IMR-90 (cell line): ENCODE measurements around the gene AGAP4. TPM values are rescaled to one million over a fixed set of nuclear protein-coding genes. Genes with fewer than 3 reads are reported as not detected.
A peak's percentile ranks its signal among the peaks of the same experiment; 100 is the strongest.
"Not testable (repeated sequence)": the region's sequence is repeated elsewhere in the genome, so short reads cannot be mapped to it uniquely, and the experiment has no call there.

Source experiments
- ATAC-seq: fragments of 200-7000 bp; cut with Tn5 transposase; 2 replicates; pipeline ENCODE4 v1.9.1; 2020; ENCODE audit warnings: low read depth, mild to moderate bottlenecking, moderate library complexity
- BruUV-seq: library from RNA; stranded (reverse); fragments of 400-500 nt; replicated peaks from 2 replicates; lab custom pipeline; 2021; lab: Mats Ljungman, UMichigan
- CTCF ChIA-PET: fragments of 300-600 bp; formaldehyde crosslinking; extraction: SDS; loops from one replicate; lab custom pipeline; 2021; ENCODE audit warnings: antibody characterized with exemption; lab: Yijun Ruan, JAX
- POLR2A ChIA-PET: fragments of 300-600 bp; sonication (Branson Sonifier 250); formaldehyde crosslinking; loops from one replicate; lab custom pipeline; 2022; ENCODE audit warnings: antibody characterized with exemption; ENCODE audit not compliant: unreplicated experiment; lab: Charles Lee
- DNase-seq: peaks from one replicate; pipeline ENCODE4 v3.0.0; 2013
- H2AFZ ChIP-seq: replicated peaks from 2 replicates; pipeline ENCODE3; 2013; ENCODE audit warnings: low read length, mild to moderate bottlenecking; ENCODE audit not compliant: poor library complexity
- H2AK5ac ChIP-seq: 2 replicates; pipeline ENCODE4 v1.6.1; 2013; ENCODE audit warnings: low read depth, low read length, inconsistent platforms
- H2AK9ac ChIP-seq: replicated peaks from 2 replicates; pipeline ENCODE3; 2013; ENCODE audit warnings: mild to moderate bottlenecking, low read depth, low read length, moderate library complexity; ENCODE audit not compliant: poor library complexity
- H2BK120ac ChIP-seq: 2 replicates; pipeline ENCODE4 v1.6.1; 2013; ENCODE audit warnings: low read depth, low read length, inconsistent platforms
- H2BK15ac ChIP-seq: 3 replicates; pipeline ENCODE4 v1.6.1; 2013; ENCODE audit warnings: low read depth, low read length, inconsistent platforms
- H2BK20ac ChIP-seq: 2 replicates; pipeline ENCODE4 v1.6.1; 2013; ENCODE audit warnings: low read depth, mild to moderate bottlenecking, inconsistent platforms, low read length, moderate library complexity
- H2BK5ac ChIP-seq: 2 replicates; pipeline ENCODE4 v1.6.1; 2013; ENCODE audit warnings: mild to moderate bottlenecking, low read depth, low read length, inconsistent platforms; ENCODE audit not compliant: poor library complexity, severe bottlenecking
- H3K14ac ChIP-seq: replicated peaks from 2 replicates; pipeline ENCODE4 v1.6.1; 2013; ENCODE audit warnings: low read depth, low read length, inconsistent platforms
- H3K18ac ChIP-seq: 2 replicates; pipeline ENCODE4 v1.6.1; 2013; ENCODE audit warnings: low read depth, low read length, control low read depth
- H3K23ac ChIP-seq: 2 replicates; pipeline ENCODE4 v1.6.1; 2013; ENCODE audit warnings: low read depth, low read length, inconsistent platforms
- H3K27ac ChIP-seq: 2 replicates; pipeline ENCODE4 v1.5.1; 2013; ENCODE audit warnings: mild to moderate bottlenecking, control low read depth, low read length; ENCODE audit not compliant: insufficient read depth
- H3K27me3 ChIP-seq: 2 replicates; pipeline ENCODE4 v1.6.1; 2013; ENCODE audit warnings: low read length; ENCODE audit not compliant: control insufficient read depth, insufficient read depth
- H3K36me3 ChIP-seq: 2 replicates; pipeline ENCODE4 v1.6.1; 2013; ENCODE audit warnings: low read length, mixed read lengths; ENCODE audit not compliant: control insufficient read depth, insufficient read depth
- H3K4ac ChIP-seq: 2 replicates; pipeline ENCODE4 v1.6.1; 2013; ENCODE audit warnings: low read depth, low read length, inconsistent platforms
- H3K4me1 ChIP-seq: 2 replicates; pipeline ENCODE4 v1.6.1; 2013; ENCODE audit warnings: low read length, mixed read lengths; ENCODE audit not compliant: control insufficient read depth, insufficient read depth
- H3K4me2 ChIP-seq: 2 replicates; pipeline ENCODE4 v1.6.1; 2013; ENCODE audit warnings: low read depth, mild to moderate bottlenecking, control low read depth, low read length, moderate library complexity
- H3K4me3 ChIP-seq: 2 replicates; pipeline ENCODE4 v1.5.1; 2013; ENCODE audit warnings: low read depth, mild to moderate bottlenecking, control low read depth, low read length, moderate library complexity; ENCODE audit not compliant: insufficient read depth
- H3K56ac ChIP-seq: 2 replicates; pipeline ENCODE4 v1.6.1; 2013; ENCODE audit warnings: low read length, inconsistent platforms; ENCODE audit not compliant: insufficient read depth; ENCODE audit errors: extremely low read depth
- H3K79me1 ChIP-seq, 2 experiments: 2 replicates each; pipeline ENCODE4 v1.6.1; 2013; ENCODE audit warnings: low read length in 2 of 2, inconsistent platforms in 1 of 2, low read depth in 1 of 2
- H3K9ac ChIP-seq: 2 replicates; pipeline ENCODE4 v1.6.1; 2013; ENCODE audit warnings: low read depth, low read length, control low read depth
- H3K9me1 ChIP-seq: 2 replicates; pipeline ENCODE4 v1.6.1; 2013; ENCODE audit warnings: low read length, inconsistent platforms; ENCODE audit not compliant: insufficient read depth
- H3K9me3 ChIP-seq: 2 replicates; pipeline ENCODE4 v1.6.1; 2013; ENCODE audit warnings: low read length; ENCODE audit not compliant: control insufficient read depth, insufficient read depth
- H4K20me1 ChIP-seq: 2 replicates; pipeline ENCODE4 v1.6.1; 2013; ENCODE audit warnings: low read length, inconsistent platforms; ENCODE audit not compliant: insufficient read depth
- H4K5ac ChIP-seq: 2 replicates; pipeline ENCODE4 v1.6.1; 2013; ENCODE audit warnings: mild to moderate bottlenecking, low read depth, low read length, control low read depth
- H4K8ac ChIP-seq, 2 experiments: 2 replicates each; pipeline ENCODE4 v1.6.1; 2013; ENCODE audit warnings: low read depth in 2 of 2, low read length in 2 of 2, control low read depth in 1 of 2, inconsistent platforms in 1 of 2
- H4K91ac ChIP-seq: 2 replicates; pipeline ENCODE4 v1.6.1; 2013; ENCODE audit warnings: low read depth, low read length, inconsistent platforms; ENCODE audit not compliant: insufficient read depth
- WGBS, 2 experiments: methylation state at CpG; one replicate each; pipeline versions ENCODE4 v1.1.5 to v1.1.7; 2013; ENCODE audit warnings: missing lambda C conversion rate in 2 of 2; ENCODE audit not compliant: insufficient read length in 1 of 2; ENCODE audit errors: extremely low coverage in 2 of 2; 5-methylcytosine and 5-hydroxymethylcytosine counted together
- dilution Hi-C: fragments of 300-500 bp; cut with HindIII; formaldehyde crosslinking; loops from one replicate; pipeline ENCODE4 v1.14.3; 2018; ENCODE audit warnings: low sequenced_read_pairs; ENCODE audit not compliant: unreplicated experiment
- in situ Hi-C: fragments of 300-500 bp; cut with MboI; formaldehyde crosslinking; loops from 3 replicates; pipeline ENCODE4 v1.14.3; 2019; ENCODE audit warnings: low sequenced_read_pairs, inconsistent platforms, mixed read lengths
- intact Hi-C: fragments of 100-400 bp; cut with micrococcal nuclease; formaldehyde crosslinking; loops from 2 replicates; pipeline ENCODE4 v1.10.0; 2022
- polyA plus RNA-seq, 3 experiments: library from polyadenylated mRNA; depleted of rRNA; stranded (reverse); fragments of >200 nt; gene quantifications; 2 replicates each; pipeline ENCODE4 v1.2.3, GENCODE V29; 2012; ENCODE audit warnings: low replicate concordance in 1 of 3
- total RNA-seq: library from RNA; depleted of rRNA; stranded (reverse); fragments of >200 nt; gene quantifications from 2 replicates; pipeline ENCODE4 v1.2.3, GENCODE V29; 2012

Gene AGAP4
- total and polyA plus RNA-seq, 2 of the 4 experiments (the other 2 are of a cell fraction): 1.8 to 6.7 TPM

DNA sequence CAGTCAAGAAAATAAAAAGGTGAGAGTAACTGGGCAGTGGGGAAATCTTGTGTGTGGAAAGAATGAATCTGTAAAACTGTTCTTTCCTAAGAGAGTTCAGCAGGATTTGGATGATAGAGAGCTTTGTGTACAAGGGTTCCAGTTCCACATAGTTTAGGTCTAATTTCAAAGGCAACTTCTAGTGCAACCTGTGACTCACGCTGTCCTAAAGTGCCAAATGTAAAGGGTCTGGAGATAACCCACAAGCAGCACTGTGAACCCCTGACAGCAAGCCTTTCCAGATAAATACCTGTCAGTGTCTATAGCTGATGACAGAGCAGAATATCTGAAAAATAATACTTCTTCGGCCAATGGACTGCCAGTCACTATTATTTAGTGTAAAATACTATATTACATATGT lies 16.3 kb upstream of the AGAP4 start:
- H2AK9ac ChIP-seq, H3K9me3 ChIP-seq, H2AFZ ChIP-seq, POLR2A ChIA-PET, CTCF ChIA-PET, H3K4ac ChIP-seq, H3K14ac ChIP-seq, H2BK20ac ChIP-seq, H2BK120ac ChIP-seq, H3K9me1 ChIP-seq, H3K4me1 ChIP-seq, H2BK15ac ChIP-seq, dilution Hi-C loops, H4K5ac ChIP-seq, H3K79me1 ChIP-seq, H4K91ac ChIP-seq, H3K27ac ChIP-seq, H2AK5ac ChIP-seq, intact Hi-C loops, H3K36me3 ChIP-seq, H3K23ac ChIP-seq, H3K27me3 ChIP-seq, H4K20me1 ChIP-seq, H2BK5ac ChIP-seq, H3K18ac ChIP-seq, H3K4me3 ChIP-seq, H3K4me2 ChIP-seq, H3K56ac ChIP-seq, BruUV-seq, H4K8ac ChIP-seq, in situ Hi-C loops, H3K9ac ChIP-seq: not testable (repeated sequence)
- ATAC-seq (peak; percentile 59), DNase-seq (peak; percentile 1)
- WGBS, 2 experiments: no CpG with 5 or more reads among the region's 2 CpGs

- H3K9me1 ChIP-seq, intact Hi-C loops, H3K18ac ChIP-seq, BruUV-seq, H3K56ac ChIP-seq, H4K5ac ChIP-seq, H3K4me3 ChIP-seq, H2AFZ ChIP-seq, H4K91ac ChIP-seq, H2AK9ac ChIP-seq, POLR2A ChIA-PET, in situ Hi-C loops, H3K9me3 ChIP-seq, DNase-seq, H3K36me3 ChIP-seq, H2AK5ac ChIP-seq, H3K9ac ChIP-seq, H2BK20ac ChIP-seq, H2BK15ac ChIP-seq, H3K27ac ChIP-seq, H4K8ac ChIP-seq, H2BK120ac ChIP-seq, H3K14ac ChIP-seq, H3K4me1 ChIP-seq, H2BK5ac ChIP-seq, H3K4me2 ChIP-seq, CTCF ChIA-PET, H3K4ac ChIP-seq, H3K23ac ChIP-seq, H3K27me3 ChIP-seq, H4K20me1 ChIP-seq, dilution Hi-C loops, H3K79me1 ChIP-seq, ATAC-seq: not testable (repeated sequence)
- no CpG with 5 or more reads among the region's 4 CpGs for whole genome bisulfite sequencing, 2 experiments
Measured at GRCh38 chr10:45857931-45858330, 10.6 kb upstream of the AGAP4 start.
